Effector memory CD8-positive, alpha-beta T cell (primary cell): ENCODE data around the gene UNC45A.
"Not testable (repeated sequence)": the region's sequence is repeated elsewhere in the genome, so short reads cannot be mapped to it uniquely, and the experiment has no call there.

Experiments
- ATAC-seq: fragments of 150-1000 bp; cut with Tn5 transposase; replicated peaks from 2 replicates; pipeline ENCODE4 v1.10.0; 2021; ENCODE audit warnings: mild to moderate bottlenecking, moderate library complexity
- DNase-seq, 3 experiments: peaks; one replicate each; pipeline ENCODE4 v3.0.0; 2021
- H3K27ac Mint-ChIP-seq, 2 donors: one replicate each; pipeline ENCODE4 v1.8.0; 2022; ENCODE audit warnings: mild to moderate bottlenecking in 2 of 2, mixed read lengths in 2 of 2, moderate library complexity in 2 of 2
- H3K27me3 Mint-ChIP-seq, 2 donors: one replicate each; pipeline ENCODE4 v1.8.0; 2022; ENCODE audit warnings: mixed read lengths in 2 of 2
- H3K36me3 Mint-ChIP-seq: one replicate; pipeline ENCODE4 v1.8.0; 2022; ENCODE audit warnings: mild to moderate bottlenecking, moderate library complexity, mixed read lengths; ENCODE audit not compliant: insufficient read depth
- H3K4me1 Mint-ChIP-seq, 2 donors: one replicate each; pipeline ENCODE4 v1.8.0; 2022; ENCODE audit warnings: low read depth in 2 of 2, mixed read lengths in 2 of 2
- H3K4me3 Mint-ChIP-seq, 2 donors: one replicate each; pipeline ENCODE4 v1.8.0; 2022; ENCODE audit warnings: mild to moderate bottlenecking in 2 of 2, mixed read lengths in 2 of 2, moderate library complexity in 2 of 2
- H3K9me3 Mint-ChIP-seq, 2 donors: one replicate each; pipeline ENCODE4 v1.8.0; 2022; ENCODE audit warnings: mixed read lengths in 2 of 2

The UNC45A gene

GRCh38 chr15:90917569-90917968 lies 17.5 kb upstream of the UNC45A start:
- Mint-ChIP-seq H3K27ac (peak overlapping the region in 1 of 2 donors; percentile 59), H3K9me3 (no peaks in the 10 kb centered on the region), H3K4me3 (no peak overlapping the region), H3K4me1 (peaks cover 4 to 5% of the 10 kb centered on the region in 2 donors), H3K27me3 (no peaks in the 10 kb centered on the region), H3K36me3 (peaks cover 49% of the 10 kb centered on the region)
- ATAC-seq: no peak
- no peak for DNase-seq

GRCh38 chr15:90918034-90918788 lies 16.9 kb upstream of the UNC45A start:
- H3K27me3 Mint-ChIP-seq: no peaks in the 10 kb centered on the region
- peak overlapping the region in 1 of 2 donors; percentile 59 for H3K27ac Mint-ChIP-seq
- peaks cover 4 to 5% of the 10 kb centered on the region in 2 donors for H3K4me1 Mint-ChIP-seq
- H3K36me3 Mint-ChIP-seq: peaks cover 49% of the 10 kb centered on the region
- H3K9me3 Mint-ChIP-seq: no peaks in the 10 kb centered on the region
- DNase-seq (no peak), ATAC-seq (no peak)
- H3K4me3 Mint-ChIP-seq: no peak overlapping the region

- ATAC-seq: no peak
- peaks cover 47% of the 10 kb centered on the region for H3K36me3 Mint-ChIP-seq
- no peaks in the 10 kb centered on the region for H3K9me3 Mint-ChIP-seq
- H3K4me3 Mint-ChIP-seq: no peak overlapping the region
- H3K4me1 Mint-ChIP-seq: peaks cover 4 to 5% of the 10 kb centered on the region in 2 donors
- no peak for DNase-seq
- H3K27me3 Mint-ChIP-seq: no peaks in the 10 kb centered on the region
- peak overlapping the region in 1 of 2 donors; percentile 51 for H3K27ac Mint-ChIP-seq
Measured at GRCh38 chr15:90918835-90919234, 16.2 kb upstream of the UNC45A start.

GRCh38 chr15:90921887-90922286 lies 13.2 kb upstream of the UNC45A start:
- H3K27ac Mint-ChIP-seq: no peak overlapping the region
- H3K36me3 Mint-ChIP-seq: peaks cover 24% of the 10 kb centered on the region
- DNase-seq: no peak

GRCh38 chr15:90922712-90923322 lies 12.3 kb upstream of the UNC45A start:
- DNase-seq, H3K9me3 Mint-ChIP-seq, H3K4me1 Mint-ChIP-seq, H3K27me3 Mint-ChIP-seq, H3K4me3 Mint-ChIP-seq, ATAC-seq, H3K27ac Mint-ChIP-seq: not testable (repeated sequence)
- H3K36me3 Mint-ChIP-seq: peaks cover 15% of the 10 kb centered on the region

More at GRCh38 chr15:90921887-90922286, 13.2 kb upstream of the UNC45A start:
- no peaks in the 10 kb centered on the region for H3K9me3 Mint-ChIP-seq
- no peak for ATAC-seq
- H3K27me3 Mint-ChIP-seq: no peaks in the 10 kb centered on the region
- peaks cover 0 to 4% of the 10 kb centered on the region in 2 donors for H3K4me1 Mint-ChIP-seq
- H3K4me3 Mint-ChIP-seq: no peak overlapping the region

GRCh38 chr15:90924375-90924774 lies 10.7 kb upstream of the UNC45A start:
- no peak overlapping the region for H3K27ac Mint-ChIP-seq
- no peak overlapping the region for H3K4me3 Mint-ChIP-seq
- DNase-seq (no peak), ATAC-seq (no peak)
- no peaks in the 10 kb centered on the region for H3K27me3 Mint-ChIP-seq
- H3K4me1 Mint-ChIP-seq: no peaks in the 10 kb centered on the region
- H3K36me3 Mint-ChIP-seq: peaks cover 7% of the 10 kb centered on the region
- no peaks in the 10 kb centered on the region for H3K9me3 Mint-ChIP-seq

GRCh38 chr15:90926766-90927165 lies 8.3 kb upstream of the UNC45A start:
- peaks cover 16 to 21% of the 10 kb centered on the region in 2 donors for H3K4me1 Mint-ChIP-seq

GRCh38 chr15:90928106-90928505 lies 7.0 kb upstream of the UNC45A start:
- peaks cover 21 to 27% of the 10 kb centered on the region in 2 donors for H3K4me1 Mint-ChIP-seq
- not testable (repeated sequence) for H3K27me3 Mint-ChIP-seq, H3K9me3 Mint-ChIP-seq, ATAC-seq, DNase-seq, H3K27ac Mint-ChIP-seq
- peaks cover 13% of the 10 kb centered on the region for H3K36me3 Mint-ChIP-seq
- peak overlapping the region; percentile 1 to 46 for H3K4me3 Mint-ChIP-seq

More at GRCh38 chr15:90926766-90927165, 8.3 kb upstream of the UNC45A start:
- peaks cover 11% of the 10 kb centered on the region for H3K36me3 Mint-ChIP-seq
- ATAC-seq, DNase-seq, H3K27me3 Mint-ChIP-seq, H3K27ac Mint-ChIP-seq, H3K9me3 Mint-ChIP-seq, H3K4me3 Mint-ChIP-seq: not testable (repeated sequence)

- no peaks in the 10 kb centered on the region for H3K27me3 Mint-ChIP-seq
- peak overlapping the region; percentile 94 to 96 for H3K27ac Mint-ChIP-seq
- peaks cover 16% of the 10 kb centered on the region for H3K36me3 Mint-ChIP-seq
- peak overlapping the region; percentile 97 to 98 for H3K4me3 Mint-ChIP-seq
- H3K4me1 Mint-ChIP-seq: peaks cover 26 to 34% of the 10 kb centered on the region in 2 donors
- no peak for DNase-seq
- H3K9me3 Mint-ChIP-seq: no peaks in the 10 kb centered on the region
- ATAC-seq: no peak
Measured at GRCh38 chr15:90929246-90930019, 5.7 kb upstream of the UNC45A start.

GRCh38 chr15:90930861-90931574 lies 4.1 kb upstream of the UNC45A start:
- Mint-ChIP-seq H3K36me3 (peaks cover 19% of the 10 kb centered on the region), H3K27me3 (no peaks in the 10 kb centered on the region), H3K9me3 (no peaks in the 10 kb centered on the region), H3K4me3 (peak overlapping the region; percentile 97 to 98), H3K4me1 (peaks cover 33 to 43% of the 10 kb centered on the region in 2 donors), H3K27ac (peak overlapping the region; percentile 95 to 97)
- no peak for ATAC-seq
- no peak for DNase-seq

GRCh38 chr15:90931575-90931827 lies 3.6 kb upstream of the UNC45A start:
- no peaks in the 10 kb centered on the region for H3K27me3 Mint-ChIP-seq

GRCh38 chr15:90931828-90932659 lies 3.0 kb upstream of the UNC45A start, which contains the start of gene HDDC3:
HDDC3 (minus strand) TSS chr15:90932549; CDS start chr15:90932540, 9 bp downstream.
- Mint-ChIP-seq H3K4me1 (peaks cover 40 to 54% of the 10 kb centered on the region in 2 donors), H3K4me3 (peak within 1 kb of the TSS; percentile 97 to 98), H3K36me3 (peaks cover 19% of the 10 kb centered on the region), H3K9me3 (no peaks in the 10 kb centered on the region), H3K27ac (peak within 1 kb of the TSS; percentile 95 to 97), H3K27me3 (no peaks in the 10 kb centered on the region)
- ATAC-seq (peak; percentile 57), DNase-seq (peak; percentile 89)

More at GRCh38 chr15:90931575-90931827, 3.6 kb upstream of the UNC45A start:
- ATAC-seq (no peak), DNase-seq (no peak)
- H3K27ac Mint-ChIP-seq: peak overlapping the region; percentile 95 to 97
- H3K36me3 Mint-ChIP-seq: peaks cover 19% of the 10 kb centered on the region
- peaks cover 38 to 48% of the 10 kb centered on the region in 2 donors for H3K4me1 Mint-ChIP-seq
- H3K9me3 Mint-ChIP-seq: no peaks in the 10 kb centered on the region
- peak overlapping the region; percentile 97 to 98 for H3K4me3 Mint-ChIP-seq
